ENCODE results near the gene RXRA. TPM values are rescaled to one million over a fixed set of nuclear protein-coding genes. Genes with fewer than 3 reads are reported as not detected.

Gene RXRA
- polyA plus RNA-seq, 1 of the 3 experiments (the other 2 are of a cell fraction), result 7.6 TPM

DNA sequence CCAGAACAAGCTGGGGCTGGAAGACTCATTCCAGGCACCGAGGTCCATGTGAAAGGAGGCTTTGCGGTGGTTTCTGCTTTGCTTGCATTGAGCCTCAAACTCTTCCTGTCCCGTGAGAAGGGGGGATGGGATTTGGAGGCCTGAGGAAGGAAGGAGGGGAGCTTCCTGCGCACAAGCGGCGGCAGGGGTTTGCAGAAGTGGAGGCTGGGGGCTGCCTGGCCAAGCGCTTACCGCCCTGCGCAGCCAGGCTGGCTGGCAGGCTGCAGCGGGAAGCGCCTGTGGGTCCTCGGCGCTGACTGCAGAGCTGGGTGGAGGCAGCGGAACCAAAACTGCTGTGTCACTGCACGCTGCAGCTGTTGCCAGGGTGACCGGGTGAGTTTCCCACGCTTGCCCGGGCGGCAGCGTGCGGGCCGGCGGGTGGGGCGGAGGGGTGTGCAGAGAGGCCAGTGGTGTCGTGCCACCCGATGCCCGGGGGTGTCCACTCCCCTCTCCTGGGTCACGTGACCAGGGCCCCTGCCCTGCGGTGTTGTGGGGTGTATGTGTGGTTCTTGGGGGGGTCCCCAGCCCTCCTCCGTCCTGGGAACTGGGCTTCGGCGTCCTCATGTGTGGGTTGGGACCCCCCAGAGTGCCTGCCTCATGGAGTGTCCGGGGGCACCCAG lies 81.0 kb downstream of the RXRA start (continued):
- TF ChIP-seq, protein P1, sequence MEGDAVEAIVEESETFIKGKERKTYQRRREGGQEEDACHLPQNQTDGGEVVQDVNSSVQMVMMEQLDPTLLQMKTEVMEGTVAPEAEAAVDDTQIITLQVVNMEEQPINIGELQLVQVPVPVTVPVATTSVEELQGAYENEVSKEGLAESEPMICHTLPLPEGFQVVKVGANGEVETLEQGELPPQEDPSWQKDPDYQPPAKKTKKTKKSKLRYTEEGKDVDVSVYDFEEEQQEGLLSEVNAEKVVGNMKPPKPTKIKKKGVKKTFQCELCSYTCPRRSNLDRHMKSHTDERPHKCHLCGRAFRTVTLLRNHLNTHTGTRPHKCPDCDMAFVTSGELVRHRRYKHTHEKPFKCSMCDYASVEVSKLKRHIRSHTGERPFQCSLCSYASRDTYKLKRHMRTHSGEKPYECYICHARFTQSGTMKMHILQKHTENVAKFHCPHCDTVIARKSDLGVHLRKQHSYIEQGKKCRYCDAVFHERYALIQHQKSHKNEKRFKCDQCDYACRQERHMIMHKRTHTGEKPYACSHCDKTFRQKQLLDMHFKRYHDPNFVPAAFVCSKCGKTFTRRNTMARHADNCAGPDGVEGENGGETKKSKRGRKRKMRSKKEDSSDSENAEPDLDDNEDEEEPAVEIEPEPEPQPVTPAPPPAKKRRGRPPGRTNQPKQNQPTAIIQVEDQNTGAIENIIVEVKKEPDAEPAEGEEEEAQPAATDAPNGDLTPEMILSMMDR (IDR thresholded peaks at IDR 0.05), result no peak
- TF ChIP-seq EZH2phosphoT487 (IDR thresholded peaks at IDR 0.05; ENCODE audit: borderline replicate concordance, low read depth) (no peak), EP300 (IDR thresholded peaks at IDR 0.05; ENCODE audit: borderline replicate concordance in 1 of 2, low read depth in 1 of 2, low read length in 1 of 2) (peak in 1 of 2 experiments; percentile 37; a peak in 1 of 4 replicates), TEAD4 (IDR thresholded peaks at IDR 0.05; ENCODE audit: borderline replicate concordance, insufficient read depth) (no peak), MXI1 (IDR thresholded peaks at IDR 0.05; ENCODE audit: low read depth, low read length) (peak; percentile 95), FOXM1 (IDR thresholded peaks at IDR 0.05; ENCODE audit: low read depth) (no peak)
- TF ChIP-seq, protein P2, sequence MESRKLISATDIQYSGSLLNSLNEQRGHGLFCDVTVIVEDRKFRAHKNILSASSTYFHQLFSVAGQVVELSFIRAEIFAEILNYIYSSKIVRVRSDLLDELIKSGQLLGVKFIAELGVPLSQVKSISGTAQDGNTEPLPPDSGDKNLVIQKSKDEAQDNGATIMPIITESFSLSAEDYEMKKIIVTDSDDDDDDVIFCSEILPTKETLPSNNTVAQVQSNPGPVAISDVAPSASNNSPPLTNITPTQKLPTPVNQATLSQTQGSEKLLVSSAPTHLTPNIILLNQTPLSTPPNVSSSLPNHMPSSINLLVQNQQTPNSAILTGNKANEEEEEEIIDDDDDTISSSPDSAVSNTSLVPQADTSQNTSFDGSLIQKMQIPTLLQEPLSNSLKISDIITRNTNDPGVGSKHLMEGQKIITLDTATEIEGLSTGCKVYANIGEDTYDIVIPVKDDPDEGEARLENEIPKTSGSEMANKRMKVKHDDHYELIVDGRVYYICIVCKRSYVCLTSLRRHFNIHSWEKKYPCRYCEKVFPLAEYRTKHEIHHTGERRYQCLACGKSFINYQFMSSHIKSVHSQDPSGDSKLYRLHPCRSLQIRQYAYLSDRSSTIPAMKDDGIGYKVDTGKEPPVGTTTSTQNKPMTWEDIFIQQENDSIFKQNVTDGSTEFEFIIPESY (IDR thresholded peaks at IDR 0.05; ENCODE audit: borderline replicate concordance, low read depth), result no peak

DNA sequence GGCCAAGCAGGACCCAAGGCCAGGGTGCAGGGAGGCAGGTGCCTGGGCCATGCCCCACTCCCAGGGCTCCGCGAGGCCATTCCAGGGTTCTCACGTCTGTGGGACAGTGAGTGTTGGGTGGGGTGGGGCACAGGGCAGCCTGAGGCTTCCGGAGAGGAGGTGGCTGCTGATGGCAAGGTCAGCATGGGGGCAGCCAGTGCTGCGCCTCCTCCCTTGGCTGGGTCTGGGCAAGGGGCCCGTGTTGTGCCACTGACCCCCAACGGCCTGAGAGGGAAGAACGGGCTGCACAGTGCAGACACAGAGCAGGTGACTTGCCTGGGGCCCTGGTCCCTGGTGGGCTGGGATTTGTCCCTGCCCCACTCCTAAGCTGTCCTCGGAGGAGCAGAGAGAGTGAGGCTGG lies 82.1 kb downstream of the RXRA start:
- Histone ChIP-seq H3K4me3 (ENCODE audit: low read depth in 2 of 2, low read length in 1 of 2) (no peak overlapping the region), H3K4me1 (ENCODE audit: control insufficient read depth in 1 of 2, insufficient read depth in 2 of 2, low read depth in 1 of 2, low read length in 1 of 2) (peaks cover 32 to 44% of the 10 kb centered on the region in 2 experiments), H3K9ac (no peak overlapping the region), H3K27ac (ENCODE audit: low read depth in 2 of 2, low read length in 1 of 2) (no peak overlapping the region), H3K36me3 (replicated peaks in 1 of 2; ENCODE audit: control insufficient read depth in 1 of 2, insufficient read depth in 2 of 2, low read length in 1 of 2) (no peaks in the 10 kb centered on the region), H2AFZ (ENCODE audit: low read depth) (no peak overlapping the region), H3K4me2 (no peak overlapping the region; the same call in 1 of the 2 replicates), H3K27me3 (ENCODE audit: insufficient read depth) (no peaks in the 10 kb centered on the region), H3K9me3 (no peaks in the 10 kb centered on the region), H4K20me1 (ENCODE audit: insufficient read depth) (0 out of 2 replicates have a peak, but pooled peaks cover 7% of the 10 kb centered on the region), H3F3A (replicated peaks; ENCODE audit: insufficient read depth) (peaks cover 4% of the 10 kb centered on the region), H3K9me2 (no peaks in the 10 kb centered on the region), H3K79me2 (ENCODE audit: insufficient read depth) (peaks cover 6% of the 10 kb centered on the region; the same call in 1 of the 2 replicates)
- TF ChIP-seq RAD21 (IDR thresholded peaks at IDR 0.05; ENCODE audit: low read length) (peak; percentile 55), SIN3A (IDR thresholded peaks at IDR 0.05; ENCODE audit: borderline replicate concordance, low read depth, low read length) (no peak), ELF1 (IDR thresholded peaks at IDR 0.05) (no peak)
- peak; percentile 79 for DNase-seq
- WGBS (ENCODE audit: low lambda C conversion rate), result 94% methylated on average over 3 of the region's 9 CpGs
- POLR2A ChIA-PET, result no interaction called here
- CTCF ChIA-PET, result interaction anchor here (0.6 to 3.8 kb wide), 7 partner anchors 10 to 244 kb away, joined by 3 to 21 read pairs (median 5); partner anchors contain the start of gene RNU6ATAC
